A204.1 (cell line): ENCODE measurements around the gene OR10X1.

ENCODE experiments used
- FAIRE-seq: peaks from 2 replicates; lab custom pipeline; 2012; peaks lifted over from hg19 to GRCh38; lab: Jason Lieb, UNC

The OR10X1 gene

GRCh38 chr1:158579733-158580132 lies at the start of gene OR10X1:
Gene OR10X1 (minus strand): TSS chr1:158579899. CDS start chr1:158579899, 0 bp downstream.
- no peak for FAIRE-seq

- no peak for FAIRE-seq
These were observed 34.1 kb upstream of the OR10X1 start for GRCh38 chr1:158613764-158614163.

GRCh38 chr1:158611916-158612315 lies 32.2 kb upstream of the OR10X1 start:
- FAIRE-seq: no peak

- no peak for FAIRE-seq
These were observed 27.6 kb upstream of the OR10X1 start for GRCh38 chr1:158607296-158607695.

GRCh38 chr1:158604968-158605367 lies 25.3 kb upstream of the OR10X1 start, which contains the start of gene OR10Z1:
Gene OR10Z1 (plus strand): TSS chr1:158605268. CDS start chr1:158606439, 1,171 bp downstream.
- no peak for FAIRE-seq

- no peak for FAIRE-seq
These were observed 21.0 kb upstream of the OR10X1 start for GRCh38 chr1:158600735-158601134.

GRCh38 chr1:158586942-158587341 lies 7.2 kb upstream of the OR10X1 start:
- FAIRE-seq: no peak

- FAIRE-seq: no peak
These were observed 4.3 kb upstream of the OR10X1 start for GRCh38 chr1:158583962-158584361.

- FAIRE-seq: no peak
These were observed 2.1 kb downstream of the OR10X1 start for GRCh38 chr1:158577561-158577960.

- FAIRE-seq: no peak
These were observed 7.5 kb downstream of the OR10X1 start for GRCh38 chr1:158572226-158572625.

GRCh38 chr1:158570480-158570879 lies 9.2 kb downstream of the OR10X1 start, which contains the start of gene OR6P1:
Gene OR6P1 (minus strand): TSS chr1:158570580. CDS start chr1:158563604, 6,976 bp downstream.
- FAIRE-seq: no peak

- FAIRE-seq: no peak
These were observed 15.1 kb downstream of the OR10X1 start for GRCh38 chr1:158564608-158565007.

- FAIRE-seq: no peak
These were observed 15.8 kb downstream of the OR10X1 start for GRCh38 chr1:158563853-158564252.

- no peak for FAIRE-seq
These were observed 20.0 kb downstream of the OR10X1 start for GRCh38 chr1:158559696-158560095.

- FAIRE-seq: no peak
These were observed 25.3 kb downstream of the OR10X1 start, which contains the start of gene OR6Y1 for GRCh38 chr1:158554352-158554751. Gene OR6Y1 (minus strand): TSS chr1:158554405. CDS start chr1:158548105, 6,300 bp downstream.

GRCh38 chr1:158552296-158552695 lies 27.4 kb downstream of the OR10X1 start:
- no peak for FAIRE-seq

- no peak for FAIRE-seq
These were observed 32.2 kb downstream of the OR10X1 start for GRCh38 chr1:158547533-158547932.

- no peak for FAIRE-seq
These were observed 42.1 kb downstream of the OR10X1 start for GRCh38 chr1:158537609-158538008.

- FAIRE-seq: no peak
These were observed 45.2 kb downstream of the OR10X1 start for GRCh38 chr1:158534496-158534895.
